ENCODE results near the gene CACNA1C. TPM values are rescaled to one million over a fixed set of nuclear protein-coding genes. Genes with fewer than 3 reads are reported as not detected.

The CACNA1C gene
- total and polyA plus RNA-seq, 10 of the 15 experiments (the other 5 are each of a cell fraction or from before 2014, with no cell fraction given), result under 0.01 to 0.15 (median 0.09) TPM; not detected in 5

GRCh38 chr12:2341051-2341751, 288.4 kb downstream of the CACNA1C start (continued):
- no peak for TF ChIP-seq ZBTB40 (IDR thresholded peaks at IDR 0.05; ENCODE audit: borderline replicate concordance)
- TF ChIP-seq STAT3 (IDR thresholded peaks at IDR 0.05; ENCODE audit: low read depth, low read length), result no peak
- TF ChIP-seq PBX3 (IDR thresholded peaks at IDR 0.05; ENCODE audit: insufficient replicate concordance, low read depth, low read length), result no peak
- TF ChIP-seq TBL1XR1 (IDR thresholded peaks at IDR 0.05; ENCODE audit: low read depth, low read length), result no peak
- TF ChIP-seq IKZF2 (IDR thresholded peaks at IDR 0.05), result no peak

- no peaks in the 10 kb centered on the region for H4K20me1 ChIP-seq (ENCODE audit: control insufficient read depth, insufficient read depth)
- BruUV-seq (replicated peaks), result no TSS peak
- POLR2A ChIA-PET, result no interaction called here
- FAIRE-seq (no peak), ATAC-seq (no peak), DNase-seq (ENCODE audit: low read depth, low spot score) (no peak)
- intact Hi-C loops (cut with micrococcal nuclease; ENCODE audit: unreplicated experiment), result no loop called here
- H3K4me1 ChIP-seq (ENCODE audit: control insufficient read depth, insufficient read depth, low read length), result peaks cover 11% of the 10 kb centered on the region
- H3K9ac ChIP-seq (ENCODE audit: control insufficient read depth, insufficient read depth, low read length), result no peak overlapping the region
- no peak overlapping the region for H3K4me3 ChIP-seq
- H3K79me2 ChIP-seq (ENCODE audit: control insufficient read depth, insufficient read depth, low read length), result no peaks in the 10 kb centered on the region
- WGBS (ENCODE audit: insufficient coverage, insufficient replicate concordance, low lambda C conversion rate, missing lambda C conversion rate), result 47% methylated on average over 7 of the region's 7 CpGs
- H3K27ac ChIP-seq (ENCODE audit: control insufficient read depth, insufficient read depth), result no peak overlapping the region
- no peaks in the 10 kb centered on the region for H3K36me3 ChIP-seq (ENCODE audit: control insufficient read depth in 2 of 2, insufficient read depth in 2 of 2, low read length in 1 of 2)
- in situ Hi-C loops (cut with MboI), result no loop called here
- no peaks in the 10 kb centered on the region for H3K27me3 ChIP-seq (replicated peaks in 1 of 2; ENCODE audit: control insufficient read depth in 2 of 2, insufficient read depth in 2 of 2, low read length in 1 of 2)
- CTCF ChIA-PET, result no interaction called here
- H2AFZ ChIP-seq (ENCODE audit: control insufficient read depth, low read depth, low read length), result no peak overlapping the region
- no peaks in the 10 kb centered on the region for H3K9me3 ChIP-seq (replicated peaks; ENCODE audit: control insufficient read depth, insufficient read depth, low read length)
- SMC1A ChIA-PET (ENCODE audit: uncharacterized antibody, unreplicated experiment), result no interaction called here
- RAD21 ChIA-PET (ENCODE audit: unreplicated experiment), result no interaction called here
- no peak overlapping the region for H3K4me2 ChIP-seq (ENCODE audit: control insufficient read depth, insufficient read depth)
- TF ChIP-seq SIX5 (IDR thresholded peaks at IDR 0.05; ENCODE audit: low read depth, low read length, severe bottlenecking) (no peak), GATAD2B (conservative IDR thresholded peaks at IDR 0.05; ENCODE audit: low read depth) (no peak), CBX5 (IDR thresholded peaks at IDR 0.05; ENCODE audit: low read depth) (no peak), ESRRA (IDR thresholded peaks at IDR 0.05; ENCODE audit: low read length) (no peak), SIN3A (IDR thresholded peaks at IDR 0.05; ENCODE audit: low read depth, low read length) (no peak), JUNB (IDR thresholded peaks at IDR 0.05) (no peak), CREM (IDR thresholded peaks at IDR 0.05; ENCODE audit: low read depth) (no peak), BHLHE40 (IDR thresholded peaks at IDR 0.05; ENCODE audit: borderline replicate concordance in 1 of 2, low read depth in 2 of 2, low read length in 1 of 2) (no peak), PML (IDR thresholded peaks at IDR 0.05; ENCODE audit: low read length) (no peak), NR2C2 (IDR thresholded peaks at IDR 0.05; ENCODE audit: borderline replicate concordance, control insufficient read depth, insufficient read length, low read depth) (no peak), SMARCA5 (IDR thresholded peaks at IDR 0.05) (no peak), CHD1 (IDR thresholded peaks at IDR 0.05; ENCODE audit: low read depth, low read length) (no peak), WRNIP1 (IDR thresholded peaks at IDR 0.05; ENCODE audit: borderline replicate concordance, low read depth, low read length) (no peak), NFYB (IDR thresholded peaks at IDR 0.05; ENCODE audit: insufficient read depth, low read depth, low read length) (no peak)
Measured at GRCh38 chr12:2341871-2342270, 289.1 kb downstream of the CACNA1C start.

All from GM12878 (cell line).